AG09319 (cell line): Measurements from ENCODE around the gene PHF5A.

Experiments used
- DNase-seq: peaks from one replicate; pipeline ENCODE4 v3.0.0-alpha.2; 2010; ENCODE audit warnings: low read depth; ENCODE audit errors: extremely low read depth
- CTCF ChIP-seq: IDR thresholded peaks from 2 replicates; pipeline ENCODE4 v1.5.1; 2011; ENCODE audit warnings: low read depth, mild to moderate bottlenecking, inconsistent platforms, low read length, moderate library complexity

Gene PHF5A

GRCh38 chr22:41417622-41418390 is 50.7 kb downstream of the PHF5A start:
- DNase-seq = no peak
- no peak for TF ChIP-seq CTCF

GRCh38 chr22:41415554-41415953 is 52.9 kb downstream of the PHF5A start:
- DNase-seq = no peak
- TF ChIP-seq CTCF = no peak

- no peak for TF ChIP-seq CTCF
- DNase-seq = no peak
Measured at GRCh38 chr22:41411021-41411851, 57.3 kb downstream of the PHF5A start.

GRCh38 chr22:41410311-41410751 is 58.2 kb downstream of the PHF5A start:
- no peak for TF ChIP-seq CTCF
- no peak for DNase-seq
